ENCODE measurements around the gene FCHO1. TPM values are rescaled to one million over a fixed set of nuclear protein-coding genes. Genes with fewer than 3 reads are reported as not detected.

Gene FCHO1
- total and polyA plus RNA-seq, 4 donors = 0.69 to 2.8 (median 1.7) TPM

GRCh38 chr19:17752865-17753639, 1.8 kb downstream of the FCHO1 start:
- 81% methylated on average over 7 of the region's 7 CpGs for WGBS
- no peak for DNase-seq (ENCODE audit: low spot score)
- Histone ChIP-seq H3K36me3 (ENCODE audit: control insufficient read depth in 4 of 4, insufficient read depth in 3 of 4, low read depth in 1 of 4, low read length in 3 of 4) (no peaks in the 10 kb centered on the region), H3K4me1 (ENCODE audit: control insufficient read depth in 4 of 4, insufficient read depth in 4 of 4, low read length in 3 of 4) (peaks cover 0 to 4% (median 0%) of the 10 kb centered on the region in 4 donors), H3K9ac (ENCODE audit: low read depth in 1 of 2, low read length in 2 of 2) (no peak overlapping the region), H3K27ac (ENCODE audit: low read depth in 1 of 2, low read length in 2 of 2) (no peak overlapping the region), H3K27me3 (ENCODE audit: control insufficient read depth in 4 of 4, insufficient read depth in 4 of 4, low read length in 3 of 4) (peaks cover 0 to 2% (median 0%) of the 10 kb centered on the region in 4 donors), H3K4me3 (ENCODE audit: low read depth in 1 of 3, low read length in 3 of 3) (no peak overlapping the region), H3K9me3 (ENCODE audit: control insufficient read depth in 4 of 4, low read length in 3 of 4) (no peaks in the 10 kb centered on the region)
- TF ChIP-seq HNF4A (conservative IDR thresholded peaks at IDR 0.05) (no peak), ZBTB33 (IDR thresholded peaks at IDR 0.05) (no peak), REST (IDR thresholded peaks at IDR 0.05) (no peak), YY1 (IDR thresholded peaks at IDR 0.05) (no peak)

GRCh38 chr19:17753976-17754375, 2.7 kb downstream of the FCHO1 start:
- no peak for TF ChIP-seq YY1 (IDR thresholded peaks at IDR 0.05)
- TF ChIP-seq JUND (IDR thresholded peaks at IDR 0.05) = no peak
- TF ChIP-seq ZBTB33 (IDR thresholded peaks at IDR 0.05) = no peak
- no peak for TF ChIP-seq RXRA (IDR thresholded peaks at IDR 0.05)
- TF ChIP-seq TAF1 (conservative IDR thresholded peaks at IDR 0.05) = no peak
- no peak for TF ChIP-seq NR2F2 (IDR thresholded peaks at IDR 0.05)
- TF ChIP-seq REST (IDR thresholded peaks at IDR 0.05) = no peak
- no peak for TF ChIP-seq FOXA1 (IDR thresholded peaks at IDR 0.05)
- TF ChIP-seq EGR1 (IDR thresholded peaks at IDR 0.05; ENCODE audit: low read depth in 2 of 2) = no peak
- TF ChIP-seq CTCF (IDR thresholded peaks at IDR 0.05; ENCODE audit: low read depth, low read length, missing input control) = no peak
- no peak for TF ChIP-seq GABPA (IDR thresholded peaks at IDR 0.05 in 1 of 2, conservative IDR thresholded peaks at IDR 0.05 in 1 of 2)
- TF ChIP-seq ATF3 (IDR thresholded peaks at IDR 0.05) = no peak
- TF ChIP-seq FOXA2 (IDR thresholded peaks at IDR 0.05) = no peak
- TF ChIP-seq HNF4A (conservative IDR thresholded peaks at IDR 0.05) = no peak
- no peak for TF ChIP-seq MAX (IDR thresholded peaks at IDR 0.05)
- TF ChIP-seq RAD21 (IDR thresholded peaks at IDR 0.05) = no peak
- H3K4me3 ChIP-seq (ENCODE audit: low read depth in 1 of 3, low read length in 3 of 3) = no peak overlapping the region
- H3K27ac ChIP-seq (ENCODE audit: low read depth in 1 of 2, low read length in 2 of 2) = no peak overlapping the region
- H3K36me3 ChIP-seq (ENCODE audit: control insufficient read depth in 4 of 4, insufficient read depth in 3 of 4, low read depth in 1 of 4, low read length in 3 of 4) = no peaks in the 10 kb centered on the region
- 46% methylated on average over 9 of the region's 9 CpGs for WGBS
- DNase-seq (ENCODE audit: low spot score) = no peak
- H3K9ac ChIP-seq (ENCODE audit: low read depth in 1 of 2, low read length in 2 of 2) = no peak overlapping the region
- H3K27me3 ChIP-seq (ENCODE audit: control insufficient read depth in 4 of 4, insufficient read depth in 4 of 4, low read length in 3 of 4) = peaks cover 0 to 2% (median 0%) of the 10 kb centered on the region in 4 donors
- H3K4me1 ChIP-seq (ENCODE audit: control insufficient read depth in 4 of 4, insufficient read depth in 4 of 4, low read length in 3 of 4) = peaks cover 0 to 4% (median 0%) of the 10 kb centered on the region in 4 donors
- H3K9me3 ChIP-seq (ENCODE audit: control insufficient read depth in 4 of 4, low read length in 3 of 4) = no peaks in the 10 kb centered on the region
